Measurements from ENCODE around the gene USP34. TPM values are rescaled to one million over a fixed set of nuclear protein-coding genes. Genes with fewer than 3 reads are reported as not detected.
A peak's percentile ranks its signal among the peaks of the same experiment; 100 is the strongest.

USP34 gene
- total and polyA plus RNA-seq, 2 donors from 2014 or later = 37.2 to 112 TPM

DNA sequence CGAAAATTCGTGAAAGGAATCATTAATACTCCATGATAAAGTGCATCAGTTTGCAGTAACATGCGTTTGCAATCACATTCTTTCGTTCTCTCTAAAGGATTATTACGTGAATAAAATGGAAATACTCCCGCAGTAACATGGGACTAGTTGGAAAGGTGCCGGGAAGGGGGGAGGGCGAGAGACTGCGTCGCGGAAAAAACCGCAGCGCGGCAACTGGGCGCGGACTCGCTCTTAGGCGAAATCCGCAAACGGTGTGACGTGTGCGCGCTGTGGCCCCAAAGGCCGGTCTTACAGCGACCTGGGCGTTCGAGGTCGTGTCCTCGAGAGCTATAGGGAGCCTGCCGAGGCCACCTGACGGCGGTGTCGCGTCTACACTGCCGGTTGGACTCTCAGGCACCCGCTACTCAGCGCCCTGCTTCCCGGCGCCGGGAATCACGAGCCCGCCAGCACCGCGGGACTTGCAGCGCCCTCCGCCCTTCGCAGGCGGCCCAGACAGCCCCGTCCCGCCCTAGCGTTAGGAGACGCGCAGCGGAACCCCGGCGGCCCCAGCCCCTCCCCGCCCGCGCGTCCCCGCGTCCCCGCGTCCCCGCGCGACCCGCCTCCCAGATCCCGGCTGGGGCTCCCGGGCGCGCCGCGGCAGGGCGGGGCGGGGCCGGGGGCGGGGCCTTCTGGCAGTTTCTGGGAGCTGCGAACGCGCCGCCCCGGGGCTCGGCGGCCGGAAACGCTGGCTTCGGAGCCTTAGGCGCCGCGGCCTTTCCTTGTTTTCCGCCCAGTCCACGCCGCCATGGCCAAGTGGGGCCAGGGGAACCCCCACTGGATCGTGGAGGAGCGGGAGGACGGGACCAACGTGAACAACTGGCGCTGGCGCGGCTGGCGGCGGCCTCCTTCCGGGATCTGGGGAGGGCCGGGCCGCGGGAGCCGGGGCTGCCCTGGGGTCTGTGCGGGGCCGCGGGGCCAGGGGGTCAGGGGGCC, 293.8 kb downstream of the USP34 start:
- Histone ChIP-seq H3K9ac (ENCODE audit: low read length in 3 of 3) (peak overlapping the region; percentile 80 to 99 (median 97)), H3K27ac (ENCODE audit: low read depth in 2 of 2, low read length in 2 of 2) (peak overlapping the region; percentile 98 to 99), H3K36me3 (ENCODE audit: control insufficient read depth in 2 of 3, insufficient read depth in 3 of 3, low read length in 3 of 3) (peaks cover 0 to 12% (median 11%) of the 10 kb centered on the region in 3 donors), H3K4me3 (ENCODE audit: low read length in 3 of 3) (peak overlapping the region; percentile 77 to 87 (median 81)), H3K9me3 (ENCODE audit: control insufficient read depth in 2 of 3, insufficient read depth in 1 of 3, low read length in 3 of 3) (no peaks in the 10 kb centered on the region), H3K4me1 (ENCODE audit: control insufficient read depth in 2 of 3, insufficient read depth in 2 of 3, low read depth in 1 of 3, low read length in 3 of 3) (peaks cover 0 to 39% (median 37%) of the 10 kb centered on the region in 3 donors), H3K27me3 (ENCODE audit: control insufficient read depth, insufficient read depth, low read length) (no peaks in the 10 kb centered on the region)
- DNase-seq (peak; percentile 95 to 98 (median 96)), FAIRE-seq (no peak)
- TF ChIP-seq, protein P1, sequence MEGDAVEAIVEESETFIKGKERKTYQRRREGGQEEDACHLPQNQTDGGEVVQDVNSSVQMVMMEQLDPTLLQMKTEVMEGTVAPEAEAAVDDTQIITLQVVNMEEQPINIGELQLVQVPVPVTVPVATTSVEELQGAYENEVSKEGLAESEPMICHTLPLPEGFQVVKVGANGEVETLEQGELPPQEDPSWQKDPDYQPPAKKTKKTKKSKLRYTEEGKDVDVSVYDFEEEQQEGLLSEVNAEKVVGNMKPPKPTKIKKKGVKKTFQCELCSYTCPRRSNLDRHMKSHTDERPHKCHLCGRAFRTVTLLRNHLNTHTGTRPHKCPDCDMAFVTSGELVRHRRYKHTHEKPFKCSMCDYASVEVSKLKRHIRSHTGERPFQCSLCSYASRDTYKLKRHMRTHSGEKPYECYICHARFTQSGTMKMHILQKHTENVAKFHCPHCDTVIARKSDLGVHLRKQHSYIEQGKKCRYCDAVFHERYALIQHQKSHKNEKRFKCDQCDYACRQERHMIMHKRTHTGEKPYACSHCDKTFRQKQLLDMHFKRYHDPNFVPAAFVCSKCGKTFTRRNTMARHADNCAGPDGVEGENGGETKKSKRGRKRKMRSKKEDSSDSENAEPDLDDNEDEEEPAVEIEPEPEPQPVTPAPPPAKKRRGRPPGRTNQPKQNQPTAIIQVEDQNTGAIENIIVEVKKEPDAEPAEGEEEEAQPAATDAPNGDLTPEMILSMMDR (IDR thresholded peaks at IDR 0.05; ENCODE audit: borderline replicate concordance, extremely low read depth, insufficient read depth) = peak; percentile 1
- intact Hi-C loops (cut with DNase I) = no loop called here

DNA sequence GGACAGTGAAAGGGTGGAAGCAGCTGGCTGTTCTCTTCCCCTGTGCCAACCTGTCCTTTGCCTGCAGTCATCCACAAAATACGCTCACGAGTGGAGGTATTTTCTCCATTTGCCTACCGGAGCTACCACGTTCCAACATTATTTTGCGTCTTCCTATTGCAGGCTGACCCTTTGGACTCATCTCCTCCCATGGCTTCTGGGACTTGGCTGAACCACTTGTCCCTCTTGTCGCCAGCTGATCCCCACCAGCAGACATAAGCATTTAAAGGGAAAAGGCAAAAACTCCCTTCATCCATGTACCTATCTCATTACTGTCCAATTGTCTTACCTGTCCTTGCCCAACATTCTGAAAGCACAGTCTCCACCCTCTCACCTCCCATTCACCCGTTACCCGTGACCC, 295.9 kb downstream of the USP34 start:
- intact Hi-C loops (cut with DNase I) = no loop called here
- Histone ChIP-seq H3K9ac (ENCODE audit: low read length in 3 of 3) (no peak overlapping the region), H3K4me3 (ENCODE audit: low read length in 3 of 3) (peak overlapping the region in 1 of 3 donors; percentile 10), H3K36me3 (ENCODE audit: control insufficient read depth in 2 of 3, insufficient read depth in 3 of 3, low read length in 3 of 3) (peaks cover 0 to 4% (median 0%) of the 10 kb centered on the region in 3 donors), H3K27me3 (ENCODE audit: control insufficient read depth, insufficient read depth, low read length) (no peaks in the 10 kb centered on the region), H3K9me3 (ENCODE audit: control insufficient read depth in 2 of 3, insufficient read depth in 1 of 3, low read length in 3 of 3) (no peaks in the 10 kb centered on the region), H3K27ac (ENCODE audit: low read depth in 2 of 2, low read length in 2 of 2) (no peak overlapping the region), H3K4me1 (ENCODE audit: control insufficient read depth in 2 of 3, insufficient read depth in 2 of 3, low read depth in 1 of 3, low read length in 3 of 3) (peaks cover 0 to 25% (median 20%) of the 10 kb centered on the region in 3 donors)
- no peak for FAIRE-seq
- DNase-seq = no peak
- TF ChIP-seq, protein P1 (IDR thresholded peaks at IDR 0.05; ENCODE audit: borderline replicate concordance, extremely low read depth, insufficient read depth) = no peak

DNA sequence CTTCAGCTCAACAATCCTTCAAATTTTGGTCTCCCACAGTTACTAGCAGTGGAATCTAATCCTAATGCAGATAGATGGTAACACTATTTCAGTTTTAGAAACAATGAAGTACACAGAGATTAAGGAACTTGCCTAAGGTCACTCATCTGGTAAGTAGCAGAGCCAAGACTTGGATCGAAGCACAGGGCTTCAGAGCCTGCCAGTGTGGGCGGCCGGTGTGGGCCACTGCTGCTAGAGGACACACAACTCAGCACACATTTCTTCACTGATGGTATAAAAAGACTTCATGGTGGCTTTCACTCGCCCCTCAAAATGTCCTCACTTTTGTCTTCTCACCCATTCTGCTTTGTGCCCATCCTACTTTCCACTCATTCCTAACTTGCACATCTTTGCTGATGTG, 297.8 kb downstream of the USP34 start:
- DNase-seq (no peak), FAIRE-seq (no peak)
- H3K36me3 ChIP-seq (ENCODE audit: control insufficient read depth in 2 of 3, insufficient read depth in 3 of 3, low read length in 3 of 3) = no peaks in the 10 kb centered on the region
- TF ChIP-seq, protein P1 (IDR thresholded peaks at IDR 0.05; ENCODE audit: borderline replicate concordance, extremely low read depth, insufficient read depth) = no peak
- no peak overlapping the region for H3K9ac ChIP-seq (ENCODE audit: low read length in 3 of 3)
- no peaks in the 10 kb centered on the region for H3K9me3 ChIP-seq (ENCODE audit: control insufficient read depth in 2 of 3, insufficient read depth in 1 of 3, low read length in 3 of 3)
- no peak overlapping the region for H3K27ac ChIP-seq (ENCODE audit: low read depth in 2 of 2, low read length in 2 of 2)
- intact Hi-C loops (cut with DNase I) = no loop called here
- H3K4me1 ChIP-seq (ENCODE audit: control insufficient read depth in 2 of 3, insufficient read depth in 2 of 3, low read depth in 1 of 3, low read length in 3 of 3) = peaks cover 0 to 7% (median under 1%) of the 10 kb centered on the region in 3 donors
- no peaks in the 10 kb centered on the region for H3K27me3 ChIP-seq (ENCODE audit: control insufficient read depth, insufficient read depth, low read length)
- no peak overlapping the region for H3K4me3 ChIP-seq (ENCODE audit: low read length in 3 of 3)

Data from kidney (tissue), 14 donors.